Vagina (tissue), 2 donors: ENCODE measurements around the gene UBXN7. TPM values are rescaled to one million over a fixed set of nuclear protein-coding genes. Genes with fewer than 3 reads are reported as not detected.
"Not testable (repeated sequence)": the region's sequence is repeated elsewhere in the genome, so short reads cannot be mapped to it uniquely, and the experiment has no call there.

Experiments
- DNase-seq, 2 donors: peaks; one replicate each; pipeline ENCODE4 v3.0.0-alpha.2; 2017; ENCODE audit errors: extremely low spot score in 2 of 2
- H3K27ac ChIP-seq: fragments of 200-600 bp; sonication (generic); one replicate; pipeline ENCODE4 v1.5.1; 2019
- H3K27me3 ChIP-seq: fragments of 200-600 bp; sonication (generic); one replicate; pipeline ENCODE4 v1.5.1; 2019
- H3K36me3 ChIP-seq, 2 donors: fragments of 200-600 bp; sonication (generic); one replicate each; pipeline ENCODE4 v1.5.1; 2017 to 2019
- H3K4me1 ChIP-seq: fragments of 200-600 bp; sonication (generic); one replicate; pipeline ENCODE4 v1.5.1; 2019
- H3K4me3 ChIP-seq, 2 donors: fragments of 200-600 bp; sonication (generic); 1 replicate in 1 of 2; 2 replicates in 1 of 2; pipeline ENCODE4 v1.5.1; 2016 to 2019
- H3K9me3 ChIP-seq: fragments of 200-600 bp; sonication (generic); one replicate; pipeline ENCODE4 v1.5.1; 2019
- CTCF ChIP-seq, 3 experiments: fragments of 450-650 bp in 2 of 3; fragments of 200-600 bp in 1 of 3; sonication (generic) in 1 of 3; IDR thresholded peaks; one replicate each; pipeline ENCODE4 v1.5.1; 2017 to 2019; ENCODE audit warnings: antibody characterized with exemption in 3 of 3, mild to moderate bottlenecking in 2 of 3, moderate library complexity in 2 of 3
- POLR2A ChIP-seq, 2 donors: fragments of 450-650 bp; IDR thresholded peaks; one replicate each; pipeline ENCODE4 v1.6.1; 2017; ENCODE audit warnings: antibody characterized with exemption in 2 of 2, mild to moderate bottlenecking in 2 of 2, moderate library complexity in 2 of 2
- POLR2AphosphoS5 ChIP-seq, 2 donors: sonication (generic); formaldehyde crosslinking; IDR thresholded peaks; one replicate each; pipeline ENCODE4 v1.9.0; 2017; ENCODE audit warnings: antibody characterized with exemption in 2 of 2, mild to moderate bottlenecking in 2 of 2, low read depth in 1 of 2; ENCODE audit not compliant: insufficient read depth in 1 of 2
- intact Hi-C: fragments of 100-400 bp; cut with DNase I; formaldehyde crosslinking; loops from one replicate; pipeline ENCODE4 v1.15.1; 2023
- total RNA-seq: library from RNA; depleted of rRNA; stranded (reverse); fragments of >200 nt; gene quantifications from one replicate; pipeline ENCODE4 v1.2.3, GENCODE V29; 2016

Gene UBXN7
- 29.5 TPM for total RNA-seq

GRCh38 chr3:196432137-196432879 lies at the start of gene UBXN7:
TSS of gene UBXN7 (minus strand) at chr3:196432427. CDS start at chr3:196432399, 28 bp downstream.
- Histone ChIP-seq H3K4me1 (peaks cover 26% of the 10 kb centered on the region), H3K27ac (peak within 1 kb of the TSS; percentile 91), H3K4me3 (peak within 1 kb of the TSS; percentile 65 to 72), H3K27me3 (no peaks in the 10 kb centered on the region), H3K36me3 (no peaks in the 10 kb centered on the region), H3K9me3 (no peaks in the 10 kb centered on the region)
- DNase-seq = peak; percentile 94 to 97
- intact Hi-C loops = no loop called here
- peak; percentile 86 to 92 for TF ChIP-seq POLR2AphosphoS5 (IDR thresholded peaks at IDR 0.05; ENCODE audit: insufficient read depth in 1 of 2, low read depth in 1 of 2)
- peak in 1 of 2 donors; percentile 40 for TF ChIP-seq POLR2A (IDR thresholded peaks at IDR 0.05)
- TF ChIP-seq CTCF (IDR thresholded peaks at IDR 0.05) = no peak

GRCh38 chr3:196477678-196478077 lies 45.5 kb upstream of the UBXN7 start:
- Histone ChIP-seq H3K4me3 (no peak overlapping the region), H3K27ac (no peak overlapping the region), H3K9me3 (no peaks in the 10 kb centered on the region), H3K27me3 (no peaks in the 10 kb centered on the region), H3K36me3 (peaks cover 4 to 64% of the 10 kb centered on the region in 2 donors), H3K4me1 (no peaks in the 10 kb centered on the region)
- intact Hi-C loops = no loop called here
- no peak for DNase-seq
- TF ChIP-seq POLR2A (IDR thresholded peaks at IDR 0.05) = no peak
- no peak for TF ChIP-seq CTCF (IDR thresholded peaks at IDR 0.05)
- no peak for TF ChIP-seq POLR2AphosphoS5 (IDR thresholded peaks at IDR 0.05; ENCODE audit: insufficient read depth in 1 of 2, low read depth in 1 of 2)

- intact Hi-C loops = no loop called here
- Histone ChIP-seq H3K27ac (no peak overlapping the region), H3K4me3 (no peak overlapping the region), H3K4me1 (no peaks in the 10 kb centered on the region), H3K27me3 (no peaks in the 10 kb centered on the region), H3K36me3 (peaks cover 0 to 60% of the 10 kb centered on the region in 2 donors), H3K9me3 (no peaks in the 10 kb centered on the region)
- no peak for DNase-seq
- TF ChIP-seq POLR2A (IDR thresholded peaks at IDR 0.05) (no peak), CTCF (IDR thresholded peaks at IDR 0.05) (no peak), POLR2AphosphoS5 (IDR thresholded peaks at IDR 0.05; ENCODE audit: insufficient read depth in 1 of 2, low read depth in 1 of 2) (no peak)
Observed at GRCh38 chr3:196472286-196472685, 40.1 kb upstream of the UBXN7 start.

- H3K4me1 ChIP-seq = no peaks in the 10 kb centered on the region
- H3K36me3 ChIP-seq = peaks cover 0 to 53% of the 10 kb centered on the region in 2 donors
- TF ChIP-seq CTCF (IDR thresholded peaks at IDR 0.05) (no peak), POLR2AphosphoS5 (IDR thresholded peaks at IDR 0.05; ENCODE audit: insufficient read depth in 1 of 2, low read depth in 1 of 2) (no peak), POLR2A (IDR thresholded peaks at IDR 0.05) (no peak)
- H3K4me3 ChIP-seq = no peak overlapping the region
- no peaks in the 10 kb centered on the region for H3K27me3 ChIP-seq
- H3K9me3 ChIP-seq = no peaks in the 10 kb centered on the region
- intact Hi-C loops = no loop called here
- DNase-seq = no peak
- H3K27ac ChIP-seq = no peak overlapping the region
Observed at GRCh38 chr3:196471551-196471950, 39.3 kb upstream of the UBXN7 start.

GRCh38 chr3:196470182-196470581 lies 38.0 kb upstream of the UBXN7 start:
- intact Hi-C loops = not testable (repeated sequence)

More at GRCh38 chr3:196470182-196470581, 38.0 kb upstream of the UBXN7 start:
- H3K4me1 ChIP-seq, H3K4me3 ChIP-seq, H3K27ac ChIP-seq, H3K9me3 ChIP-seq, H3K27me3 ChIP-seq, DNase-seq: not testable (repeated sequence)
- H3K36me3 ChIP-seq = peaks cover 0 to 46% of the 10 kb centered on the region in 2 donors
